GM10266 (cell line): ENCODE data around the gene HOXD10.

Experiments used
- DNase-seq: peaks from one replicate; pipeline ENCODE4 v3.0.0; 2012; ENCODE audit errors: extremely low spot score
- TF ChIP-seq, protein P1 (sequence below): IDR thresholded peaks from 2 replicates; pipeline ENCODE4 v1.5.1; 2012; ENCODE audit warnings: mild to moderate bottlenecking, low read depth; ENCODE audit not compliant: control insufficient read depth, insufficient read depth; ENCODE audit errors: missing control alignments

HOXD10 gene

DNA sequence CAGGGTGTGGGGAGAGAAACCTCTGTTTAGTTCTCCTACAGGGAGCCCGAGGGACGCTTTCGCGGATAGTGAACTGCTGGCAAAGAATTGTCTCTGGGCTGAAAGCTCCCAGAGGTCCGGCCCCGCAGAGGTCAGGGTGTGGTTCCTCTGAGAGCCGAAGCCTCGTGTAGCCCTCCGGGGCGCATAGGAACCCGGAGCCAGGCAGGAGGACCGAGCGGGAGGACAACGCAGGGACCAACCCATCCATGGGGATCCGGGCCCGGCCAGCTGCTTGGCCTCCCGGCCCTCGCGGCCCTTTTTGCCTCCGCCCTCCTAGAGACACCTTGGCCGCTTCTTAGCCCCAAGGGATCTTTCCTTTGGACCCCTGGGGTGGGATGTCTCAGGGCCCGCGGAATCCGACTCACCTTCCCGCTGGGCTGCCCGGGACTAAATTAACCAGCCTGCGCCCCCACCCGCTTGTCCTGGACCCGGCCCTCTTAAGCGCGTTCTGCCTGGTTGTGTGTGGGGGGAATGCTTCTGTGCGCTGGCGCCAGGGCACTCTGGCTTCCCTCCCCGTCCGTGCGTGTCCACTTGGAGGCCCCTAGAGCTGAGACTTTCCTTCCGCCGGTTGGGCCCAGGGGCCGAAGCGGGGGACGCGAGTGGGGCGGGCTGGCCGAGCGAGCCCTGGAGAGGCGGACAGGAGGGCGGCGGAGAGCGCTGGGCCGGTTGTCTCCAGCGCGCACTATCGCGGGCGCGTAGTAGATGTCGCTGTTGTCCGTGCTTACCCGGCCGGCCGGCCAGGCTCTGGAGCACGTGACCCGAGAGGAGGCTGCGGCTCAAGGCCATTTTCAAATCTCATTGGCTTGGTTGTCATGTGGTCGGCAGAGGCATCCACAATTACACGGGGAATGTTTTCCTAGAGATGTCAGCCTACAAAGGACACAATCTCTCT, at the start of gene HOXD10:
HOXD10 (plus strand) TSS at position 896 of the 931 bp plus-strand sequence. CDS start 56 bp downstream, outside the sequence.
- DNase-seq, result no peak
- TF ChIP-seq, protein P1, sequence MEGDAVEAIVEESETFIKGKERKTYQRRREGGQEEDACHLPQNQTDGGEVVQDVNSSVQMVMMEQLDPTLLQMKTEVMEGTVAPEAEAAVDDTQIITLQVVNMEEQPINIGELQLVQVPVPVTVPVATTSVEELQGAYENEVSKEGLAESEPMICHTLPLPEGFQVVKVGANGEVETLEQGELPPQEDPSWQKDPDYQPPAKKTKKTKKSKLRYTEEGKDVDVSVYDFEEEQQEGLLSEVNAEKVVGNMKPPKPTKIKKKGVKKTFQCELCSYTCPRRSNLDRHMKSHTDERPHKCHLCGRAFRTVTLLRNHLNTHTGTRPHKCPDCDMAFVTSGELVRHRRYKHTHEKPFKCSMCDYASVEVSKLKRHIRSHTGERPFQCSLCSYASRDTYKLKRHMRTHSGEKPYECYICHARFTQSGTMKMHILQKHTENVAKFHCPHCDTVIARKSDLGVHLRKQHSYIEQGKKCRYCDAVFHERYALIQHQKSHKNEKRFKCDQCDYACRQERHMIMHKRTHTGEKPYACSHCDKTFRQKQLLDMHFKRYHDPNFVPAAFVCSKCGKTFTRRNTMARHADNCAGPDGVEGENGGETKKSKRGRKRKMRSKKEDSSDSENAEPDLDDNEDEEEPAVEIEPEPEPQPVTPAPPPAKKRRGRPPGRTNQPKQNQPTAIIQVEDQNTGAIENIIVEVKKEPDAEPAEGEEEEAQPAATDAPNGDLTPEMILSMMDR, result no peak

DNA sequence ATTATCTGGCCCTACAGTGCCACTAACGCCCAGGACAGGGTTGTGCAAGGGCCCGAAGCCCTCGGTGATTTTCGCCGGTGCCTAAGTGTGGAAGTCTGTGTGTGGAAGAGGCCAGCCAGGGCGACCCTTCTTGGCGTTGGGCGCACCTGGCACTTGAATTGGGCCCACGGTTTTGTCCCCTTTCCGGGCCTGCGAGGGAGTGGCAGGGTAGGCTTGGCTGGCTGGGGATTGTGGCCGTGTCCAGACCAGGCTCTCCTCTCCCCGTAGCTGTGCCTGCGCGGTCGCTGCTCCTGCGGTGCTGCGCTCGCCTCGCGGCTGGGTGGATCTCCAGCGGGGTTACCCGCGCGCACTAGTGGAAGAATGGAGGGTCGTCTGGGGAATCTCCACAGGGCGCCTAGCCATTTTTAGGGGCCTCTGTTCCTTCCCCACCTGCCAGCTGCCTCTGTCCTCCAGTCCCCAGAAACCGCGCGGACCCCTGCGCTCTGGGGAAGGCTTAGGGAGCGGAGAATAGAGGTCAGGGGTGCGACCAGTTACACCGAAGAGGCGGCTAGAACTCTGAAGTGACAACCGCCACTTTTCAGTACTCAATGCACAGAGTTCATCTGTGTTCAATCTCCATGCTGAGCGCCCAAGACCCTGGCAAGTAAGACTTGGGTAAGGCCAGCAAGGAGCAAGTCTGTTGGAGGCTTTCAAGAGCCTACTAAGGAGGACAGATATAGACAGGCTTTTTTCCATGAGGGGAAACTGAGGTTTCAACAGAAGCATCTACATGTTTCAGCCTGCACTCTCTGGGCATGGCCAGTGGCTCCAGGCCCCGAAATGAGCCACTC, 48.8 kb upstream of the HOXD10 start:
- DNase-seq, result no peak
- TF ChIP-seq, protein P1, result no peak

DNA sequence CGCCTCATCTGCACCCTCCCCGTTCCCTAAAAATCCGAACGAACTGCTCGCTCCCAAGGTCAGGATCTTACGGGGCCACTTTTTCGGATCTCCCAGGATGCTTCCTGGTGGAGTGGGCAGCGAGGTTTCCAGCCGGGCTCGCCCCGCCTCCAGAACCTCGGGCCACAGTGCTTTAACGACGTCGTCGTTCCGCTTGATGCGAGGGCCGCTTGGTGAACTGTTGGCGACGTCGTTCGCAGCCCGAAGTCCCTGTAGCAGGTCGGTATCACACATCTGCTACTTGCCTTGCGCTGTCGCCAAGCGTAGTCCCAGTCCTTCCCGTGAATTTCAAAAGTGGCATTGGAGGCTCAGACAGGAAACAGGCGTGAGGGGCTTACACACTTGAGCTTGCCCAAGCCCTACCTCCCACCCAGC, 48.2 kb upstream of the HOXD10 start:
- TF ChIP-seq, protein P1, result no peak

DNA sequence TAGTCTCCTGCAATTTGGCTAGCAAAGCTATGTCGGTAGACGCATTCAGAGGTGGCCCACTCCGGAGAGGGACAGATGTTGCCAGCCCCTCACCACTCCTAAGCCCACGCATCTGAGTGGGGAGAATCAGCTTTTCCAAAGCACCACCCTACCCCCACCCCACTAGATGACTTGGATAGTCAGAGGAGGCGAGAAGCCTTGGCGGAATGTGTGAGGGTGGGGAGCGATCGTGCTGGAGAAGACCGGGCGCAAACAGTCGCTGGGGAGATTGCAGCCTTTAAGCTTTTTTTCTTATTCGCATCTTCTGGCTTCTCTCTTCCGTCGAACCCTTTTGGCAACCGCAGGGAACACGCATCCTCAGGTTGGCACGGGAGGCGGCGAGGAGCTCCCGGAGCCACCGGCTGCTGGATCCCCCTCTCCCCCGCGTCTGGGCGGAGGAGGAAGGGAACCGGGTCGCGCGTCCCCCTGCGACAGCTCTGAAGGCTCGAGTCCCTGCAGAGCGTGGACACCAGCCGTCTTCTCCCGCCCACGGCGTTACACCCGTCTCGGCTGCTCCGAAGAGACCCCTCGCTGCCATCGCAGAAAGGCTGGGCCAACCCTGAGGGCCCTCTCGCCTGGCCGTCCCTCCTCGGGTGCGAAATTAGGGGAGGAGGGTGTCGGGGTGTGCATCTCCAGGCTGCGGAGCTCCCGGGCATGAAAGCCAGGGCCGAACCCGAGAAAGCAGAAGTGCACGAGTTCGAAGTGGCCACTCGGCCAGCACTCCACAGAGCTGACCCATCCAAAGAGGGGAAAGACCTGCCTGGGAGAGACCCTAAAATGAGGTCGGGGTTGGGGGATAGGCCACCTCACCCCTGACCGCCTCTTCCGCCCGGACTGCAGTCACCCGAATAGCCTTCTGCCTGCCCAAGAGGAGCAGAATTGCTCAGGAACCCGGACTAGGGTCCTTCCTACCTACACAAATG, 45.0 kb upstream of the HOXD10 start:
- TF ChIP-seq, protein P1, result no peak
- DNase-seq, result no peak

More for the DNA sequence above, 48.2 kb upstream of the HOXD10 start:
- no peak for DNase-seq

DNA sequence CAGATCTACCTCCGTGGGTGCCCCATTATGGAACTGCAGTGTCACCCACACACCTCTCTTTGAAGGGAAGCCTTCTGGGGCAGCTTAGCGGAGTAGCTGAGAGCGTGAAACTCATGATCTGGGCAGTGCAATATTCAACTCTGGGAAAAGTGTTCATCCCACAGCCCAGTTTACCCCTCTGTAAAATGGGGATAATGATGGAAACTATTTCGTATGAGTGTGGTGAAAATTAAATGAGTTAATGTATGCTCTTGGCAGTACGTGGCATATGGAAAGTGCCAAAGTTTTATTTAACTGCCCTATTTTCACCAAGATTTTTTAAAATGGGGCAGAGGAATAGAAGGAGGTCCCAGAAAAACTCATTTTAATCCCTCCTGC, 44.3 kb upstream of the HOXD10 start:
- TF ChIP-seq, protein P1, result no peak
- no peak for DNase-seq

DNA sequence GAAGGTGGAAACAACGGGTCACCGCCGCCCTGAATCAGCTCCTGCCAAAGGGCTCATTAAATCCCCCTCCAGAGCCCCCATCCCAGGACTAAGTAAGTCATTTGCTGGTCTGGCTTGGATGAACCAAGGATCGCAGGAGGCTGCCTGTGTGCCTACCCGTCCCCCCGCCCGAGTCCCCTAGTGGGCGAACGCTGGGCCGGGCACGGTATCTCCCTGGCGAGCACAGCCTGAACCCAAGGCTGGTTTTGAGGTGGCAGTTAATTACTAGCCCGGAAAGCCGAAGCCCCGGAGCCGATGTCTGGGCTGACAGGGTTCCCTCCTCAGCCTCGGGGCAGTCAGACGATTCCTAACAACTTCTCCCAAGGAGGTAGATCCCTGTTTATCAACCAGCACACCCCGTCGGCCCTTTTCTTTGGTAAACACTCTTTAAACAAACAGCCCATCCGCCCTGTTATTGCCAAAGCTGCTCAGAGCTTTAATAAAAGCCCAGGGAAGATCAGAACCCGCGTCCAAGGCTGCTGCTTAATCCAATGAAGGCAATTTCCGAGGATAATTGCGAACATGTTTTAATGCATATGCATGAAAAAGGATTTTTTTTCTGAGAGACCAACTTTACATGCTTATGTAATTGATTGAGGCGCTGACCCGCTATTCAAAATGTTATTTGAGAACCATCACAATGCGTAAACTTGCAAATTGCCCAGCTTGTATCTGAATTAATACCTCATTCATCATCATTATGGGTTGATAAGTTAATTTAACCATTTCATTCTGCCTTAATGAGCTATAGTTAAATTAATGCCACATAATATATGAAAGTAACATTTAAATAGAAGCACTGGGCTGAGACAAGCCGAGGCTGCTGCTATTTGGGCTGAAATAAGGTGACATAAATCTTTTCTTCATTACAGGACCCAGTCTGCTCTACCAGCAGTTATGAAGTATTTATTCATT, 43.4 kb upstream of the HOXD10 start:
- TF ChIP-seq, protein P1, result no peak
- DNase-seq, result no peak
